DMS114 treated with DMSO at 0.1 percent for 48 hours (cell line): Measurements from ENCODE around the gene RBFOX1.

ENCODE experiments used
- DNase-seq: peaks from one replicate; lab custom pipeline; 2025; ENCODE audit not compliant: unreplicated experiment; lab: John Stamatoyannopoulos, UW

Gene RBFOX1

GRCh38 chr16:7419441-7419840 is 86.8 kb downstream of the RBFOX1 start:
- no peak for DNase-seq

- no peak for DNase-seq
These were observed 87.4 kb downstream of the RBFOX1 start for GRCh38 chr16:7420079-7420478.

- DNase-seq, result no peak
These were observed 88.2 kb downstream of the RBFOX1 start for GRCh38 chr16:7420843-7421242.

- no peak for DNase-seq
These were observed 88.9 kb downstream of the RBFOX1 start for GRCh38 chr16:7421578-7421977.

GRCh38 chr16:7422036-7422888 is 89.6 kb downstream of the RBFOX1 start:
- DNase-seq, result no peak

- DNase-seq, result no peak
These were observed 90.9 kb downstream of the RBFOX1 start for GRCh38 chr16:7423434-7424044.

- no peak for DNase-seq
These were observed 93.5 kb downstream of the RBFOX1 start for GRCh38 chr16:7426161-7426560.

- DNase-seq, result no peak
These were observed 99.1 kb downstream of the RBFOX1 start for GRCh38 chr16:7431723-7432122.

- DNase-seq, result no peak
These were observed 103.7 kb downstream of the RBFOX1 start for GRCh38 chr16:7436306-7436705.

- DNase-seq, result no peak
These were observed 104.6 kb downstream of the RBFOX1 start for GRCh38 chr16:7437135-7437804.

- no peak for DNase-seq
These were observed 105.2 kb downstream of the RBFOX1 start for GRCh38 chr16:7437843-7438242.

- DNase-seq, result no peak
These were observed 106.0 kb downstream of the RBFOX1 start for GRCh38 chr16:7438601-7439000.

GRCh38 chr16:7439518-7439917 is 106.9 kb downstream of the RBFOX1 start:
- DNase-seq, result no peak

- DNase-seq, result no peak
These were observed 108.3 kb downstream of the RBFOX1 start for GRCh38 chr16:7440886-7441400.

- no peak for DNase-seq
These were observed 109.4 kb downstream of the RBFOX1 start for GRCh38 chr16:7442050-7442449.

- DNase-seq, result no peak
These were observed 110.5 kb downstream of the RBFOX1 start for GRCh38 chr16:7443142-7443541.

GRCh38 chr16:7443648-7444365 is 111.2 kb downstream of the RBFOX1 start:
- no peak for DNase-seq

- DNase-seq, result no peak
These were observed 116.7 kb downstream of the RBFOX1 start for GRCh38 chr16:7449306-7449705.

- DNase-seq, result no peak
These were observed 117.2 kb downstream of the RBFOX1 start for GRCh38 chr16:7449808-7450207.

GRCh38 chr16:7450440-7450839 is 117.8 kb downstream of the RBFOX1 start:
- DNase-seq, result no peak

- DNase-seq, result no peak
These were observed 119.4 kb downstream of the RBFOX1 start for GRCh38 chr16:7452090-7452489.
